Neural progenitor cell (in vitro differentiated cells): ENCODE measurements around the gene MYCBP2. TPM values are rescaled to one million over a fixed set of nuclear protein-coding genes. Genes with fewer than 3 reads are reported as not detected.

Experiments used
- DNase-seq: peaks from one replicate; pipeline ENCODE4 v3.0.0-alpha.2; 2016; ENCODE audit warnings: low spot score
- H2AFZ ChIP-seq: fragments of 200-600 bp; sonication (generic); replicated peaks from 2 replicates; pipeline ENCODE4 v1.6.1; 2016; ENCODE audit warnings: antibody characterized with exemption
- H3F3A ChIP-seq: fragments of 200-600 bp; sonication (generic); 2 replicates; pipeline ENCODE4 v1.6.1; 2016; ENCODE audit warnings: antibody characterized with exemption, low read depth
- H3K27ac ChIP-seq: fragments of 200-600 bp; sonication (generic); 2 replicates; pipeline ENCODE4 v1.5.1; 2016; ENCODE audit warnings: mild to moderate bottlenecking
- H3K27me3 ChIP-seq: fragments of 200-600 bp; sonication (generic); 2 replicates; pipeline ENCODE4 v1.6.1; 2016; ENCODE audit warnings: mild to moderate bottlenecking, moderate library complexity
- H3K36me3 ChIP-seq: fragments of 200-600 bp; sonication (generic); 2 replicates; pipeline ENCODE4 v1.5.1; 2016
- H3K4me1 ChIP-seq: fragments of 200-600 bp; sonication (generic); 2 replicates; pipeline ENCODE4 v1.6.1; 2016; ENCODE audit warnings: mixed run types
- H3K4me2 ChIP-seq: fragments of 200-600 bp; sonication (generic); 2 replicates; pipeline ENCODE4 v1.6.1; 2016
- H3K4me3 ChIP-seq: fragments of 200-600 bp; sonication (generic); 2 replicates; pipeline ENCODE4 v1.5.1; 2016
- H3K79me2 ChIP-seq: fragments of 200-600 bp; sonication (generic); 2 replicates; pipeline ENCODE4 v1.6.1; 2016; ENCODE audit warnings: low read depth
- H3K9ac ChIP-seq: fragments of 200-600 bp; sonication (generic); 2 replicates; pipeline ENCODE4 v1.6.1; 2016
- H3K9me3 ChIP-seq: fragments of 200-600 bp; sonication (generic); 2 replicates; pipeline ENCODE4 v1.5.1; 2016; ENCODE audit warnings: low read depth
- H4K20me1 ChIP-seq: fragments of 200-600 bp; sonication (generic); 2 replicates; pipeline ENCODE4 v1.6.1; 2016; ENCODE audit warnings: low read depth
- H3K27ac Mint-ChIP-seq: 3 replicates; pipeline ENCODE4 v1.8.0; 2021; ENCODE audit warnings: mixed read lengths
- H3K27me3 Mint-ChIP-seq: 2 replicates; pipeline ENCODE4 v1.8.0; 2022; ENCODE audit warnings: low read depth, mild to moderate bottlenecking, inconsistent platforms, moderate library complexity, mixed read lengths; ENCODE audit not compliant: insufficient read depth
- H3K36me3 Mint-ChIP-seq: 3 replicates; pipeline ENCODE4 v1.8.0; 2021; ENCODE audit warnings: mixed read lengths
- H3K4me1 Mint-ChIP-seq: 3 replicates; pipeline ENCODE4 v1.8.0; 2021; ENCODE audit warnings: mixed read lengths
- H3K4me3 Mint-ChIP-seq: 3 replicates; pipeline ENCODE4 v1.8.0; 2021; ENCODE audit warnings: mild to moderate bottlenecking, moderate library complexity, mixed read lengths
- H3K9me3 Mint-ChIP-seq: 3 replicates; pipeline ENCODE4 v1.8.0; 2020; ENCODE audit warnings: mixed read lengths
- EZH2 ChIP-seq: fragments of 200-600 bp; sonication (generic); IDR thresholded peaks from 2 replicates; pipeline ENCODE4 v1.6.1; 2017; ENCODE audit warnings: antibody characterized with exemption, mild to moderate bottlenecking, moderate library complexity
- EZH2phosphoT487 ChIP-seq: fragments of 200-600 bp; sonication (generic); IDR thresholded peaks from 2 replicates; pipeline ENCODE4 v1.6.1; 2017; ENCODE audit warnings: antibody characterized with exemption
- total RNA-seq: library from RNA; depleted of rRNA; stranded (reverse); fragments of >200 nt; gene quantifications from 2 replicates; pipeline ENCODE4 v1.2.3, GENCODE V29; 2015; ENCODE audit warnings: low replicate concordance
- TF ChIP-seq, protein P1 (sequence below): fragments of 200-600 bp; sonication (generic); IDR thresholded peaks from 2 replicates; pipeline ENCODE4 v1.5.1; 2017; ENCODE audit warnings: antibody characterized with exemption, mild to moderate bottlenecking

The MYCBP2 gene
- total RNA-seq, 1 donor from 2014 or later: 37.8 TPM

- Histone ChIP-seq H3K36me3 (no peaks in the 10 kb centered on the region), H3K4me2 (no peak overlapping the region), H3K9ac (no peak overlapping the region), H3K4me3 (no peak overlapping the region), H2AFZ (no peak overlapping the region), H4K20me1 (no peaks in the 10 kb centered on the region), H3K4me1 (no peaks in the 10 kb centered on the region), H3K9me3 (no peaks in the 10 kb centered on the region), H3K79me2 (no peaks in the 10 kb centered on the region), H3K27ac (no peak overlapping the region), H3F3A (no peaks in the 10 kb centered on the region), H3K27me3 (no peaks in the 10 kb centered on the region)
- Mint-ChIP-seq H3K9me3 (no peaks in the 10 kb centered on the region), H3K27me3 (no peaks in the 10 kb centered on the region), H3K27ac (no peak overlapping the region), H3K36me3 (no peaks in the 10 kb centered on the region), H3K4me1 (no peaks in the 10 kb centered on the region), H3K4me3 (no peak overlapping the region)
- DNase-seq: no peak
- no peak for TF ChIP-seq EZH2phosphoT487
- TF ChIP-seq EZH2: no peak
- TF ChIP-seq, protein P1, sequence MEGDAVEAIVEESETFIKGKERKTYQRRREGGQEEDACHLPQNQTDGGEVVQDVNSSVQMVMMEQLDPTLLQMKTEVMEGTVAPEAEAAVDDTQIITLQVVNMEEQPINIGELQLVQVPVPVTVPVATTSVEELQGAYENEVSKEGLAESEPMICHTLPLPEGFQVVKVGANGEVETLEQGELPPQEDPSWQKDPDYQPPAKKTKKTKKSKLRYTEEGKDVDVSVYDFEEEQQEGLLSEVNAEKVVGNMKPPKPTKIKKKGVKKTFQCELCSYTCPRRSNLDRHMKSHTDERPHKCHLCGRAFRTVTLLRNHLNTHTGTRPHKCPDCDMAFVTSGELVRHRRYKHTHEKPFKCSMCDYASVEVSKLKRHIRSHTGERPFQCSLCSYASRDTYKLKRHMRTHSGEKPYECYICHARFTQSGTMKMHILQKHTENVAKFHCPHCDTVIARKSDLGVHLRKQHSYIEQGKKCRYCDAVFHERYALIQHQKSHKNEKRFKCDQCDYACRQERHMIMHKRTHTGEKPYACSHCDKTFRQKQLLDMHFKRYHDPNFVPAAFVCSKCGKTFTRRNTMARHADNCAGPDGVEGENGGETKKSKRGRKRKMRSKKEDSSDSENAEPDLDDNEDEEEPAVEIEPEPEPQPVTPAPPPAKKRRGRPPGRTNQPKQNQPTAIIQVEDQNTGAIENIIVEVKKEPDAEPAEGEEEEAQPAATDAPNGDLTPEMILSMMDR: no peak
Observed at GRCh38 chr13:77358001-77358400, 31.1 kb upstream of the MYCBP2 start.

GRCh38 chr13:77356155-77356554 lies 29.3 kb upstream of the MYCBP2 start:
- Mint-ChIP-seq H3K36me3 (no peaks in the 10 kb centered on the region), H3K9me3 (no peaks in the 10 kb centered on the region), H3K27ac (no peak overlapping the region), H3K4me3 (no peak overlapping the region), H3K27me3 (no peaks in the 10 kb centered on the region), H3K4me1 (no peaks in the 10 kb centered on the region)
- H2AFZ ChIP-seq: no peak overlapping the region
- no peak overlapping the region for H3K27ac ChIP-seq
- H3K27me3 ChIP-seq: no peaks in the 10 kb centered on the region
- H3K4me3 ChIP-seq: no peak overlapping the region
- no peaks in the 10 kb centered on the region for H3F3A ChIP-seq
- no peak overlapping the region for H3K9ac ChIP-seq
- TF ChIP-seq, protein P1: no peak
- TF ChIP-seq EZH2: no peak
- no peak for TF ChIP-seq EZH2phosphoT487
- H4K20me1 ChIP-seq: no peaks in the 10 kb centered on the region
- H3K9me3 ChIP-seq: no peaks in the 10 kb centered on the region
- H3K36me3 ChIP-seq: no peaks in the 10 kb centered on the region
- no peaks in the 10 kb centered on the region for H3K79me2 ChIP-seq
- DNase-seq: no peak
- no peaks in the 10 kb centered on the region for H3K4me1 ChIP-seq
- H3K4me2 ChIP-seq: no peak overlapping the region

DNA sequence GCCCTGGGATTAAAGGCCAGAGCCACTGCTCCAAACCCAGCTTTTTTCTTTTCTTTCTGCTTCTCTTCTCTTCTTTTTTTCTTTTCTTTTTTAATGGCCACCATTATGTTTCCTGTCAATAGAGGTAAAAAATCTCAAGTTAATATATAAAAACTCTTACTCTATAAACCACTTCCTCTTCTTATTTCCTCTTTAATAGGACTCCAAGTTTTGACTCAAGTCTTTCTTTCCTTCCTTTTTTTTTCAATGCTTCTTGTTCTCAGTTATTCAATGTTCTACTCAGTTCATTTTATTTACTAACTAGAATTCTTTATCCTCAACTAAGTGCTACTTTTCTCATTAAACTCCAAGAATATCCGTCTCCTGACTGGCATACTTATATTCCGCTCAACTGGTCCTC lies 27.1 kb upstream of the MYCBP2 start:
- H3K27ac ChIP-seq: no peak overlapping the region
- H4K20me1 ChIP-seq: no peaks in the 10 kb centered on the region
- Mint-ChIP-seq H3K27ac (no peak overlapping the region), H3K27me3 (no peaks in the 10 kb centered on the region), H3K36me3 (no peaks in the 10 kb centered on the region), H3K4me1 (no peaks in the 10 kb centered on the region), H3K9me3 (no peaks in the 10 kb centered on the region), H3K4me3 (no peak overlapping the region)
- H2AFZ ChIP-seq: no peak overlapping the region
- H3K4me1 ChIP-seq: no peaks in the 10 kb centered on the region
- TF ChIP-seq EZH2: no peak
- TF ChIP-seq EZH2phosphoT487: no peak
- H3K9me3 ChIP-seq: no peaks in the 10 kb centered on the region
- H3K79me2 ChIP-seq: no peaks in the 10 kb centered on the region
- no peaks in the 10 kb centered on the region for H3F3A ChIP-seq
- no peak for DNase-seq
- no peaks in the 10 kb centered on the region for H3K36me3 ChIP-seq
- no peak overlapping the region for H3K4me3 ChIP-seq
- H3K27me3 ChIP-seq: no peaks in the 10 kb centered on the region
- H3K9ac ChIP-seq: no peak overlapping the region
- H3K4me2 ChIP-seq: no peak overlapping the region

DNA sequence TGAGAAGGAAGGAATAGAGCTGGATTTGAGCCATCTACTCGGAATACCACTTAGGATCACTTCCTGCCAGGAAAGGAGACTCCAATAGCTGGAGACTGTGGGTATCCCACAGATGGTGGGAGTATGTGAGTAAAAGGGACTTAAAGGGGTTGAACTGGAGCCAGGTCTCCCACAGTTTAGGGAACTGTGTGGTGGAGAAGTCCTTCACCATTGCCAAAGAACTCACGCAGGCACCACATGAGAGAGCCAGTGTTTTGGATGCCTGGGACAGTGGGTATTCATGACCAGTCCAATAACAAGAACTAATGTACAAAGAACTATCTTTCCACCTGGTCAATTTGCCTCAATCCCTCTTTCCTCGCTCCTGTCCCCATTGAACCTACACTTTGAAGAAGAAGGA lies 24.4 kb upstream of the MYCBP2 start:
- Mint-ChIP-seq H3K9me3 (no peaks in the 10 kb centered on the region), H3K27ac (no peak overlapping the region), H3K4me1 (no peaks in the 10 kb centered on the region), H3K27me3 (no peaks in the 10 kb centered on the region), H3K36me3 (no peaks in the 10 kb centered on the region), H3K4me3 (no peak overlapping the region)
- no peak overlapping the region for H3K27ac ChIP-seq
- no peak overlapping the region for H3K9ac ChIP-seq
- no peaks in the 10 kb centered on the region for H3K79me2 ChIP-seq
- H3K4me2 ChIP-seq: no peak overlapping the region
- H3K4me3 ChIP-seq: no peak overlapping the region
- no peaks in the 10 kb centered on the region for H4K20me1 ChIP-seq
- no peaks in the 10 kb centered on the region for H3K9me3 ChIP-seq
- no peaks in the 10 kb centered on the region for H3K36me3 ChIP-seq
- DNase-seq: no peak
- H3F3A ChIP-seq: no peaks in the 10 kb centered on the region
- no peaks in the 10 kb centered on the region for H3K4me1 ChIP-seq
- no peaks in the 10 kb centered on the region for H3K27me3 ChIP-seq
- TF ChIP-seq EZH2phosphoT487: no peak
- TF ChIP-seq, protein P1: no peak
- no peak for TF ChIP-seq EZH2
- no peak overlapping the region for H2AFZ ChIP-seq
